ENCODE measurements around the gene AGPAT3.
A peak's percentile ranks its signal among the peaks of the same experiment; 100 is the strongest.

The AGPAT3 gene

GRCh38 chr21:43827015-43827611 is 37.9 kb upstream of the AGPAT3 start (continued):
- TF ChIP-seq ZNF133 (tag by site-specific recombination; IDR thresholded peaks at IDR 0.05) (no peak), GLI2 (tag by site-specific recombination; IDR thresholded peaks at IDR 0.05; ENCODE audit: borderline replicate concordance, low read depth) (no peak), ZNF521 (tag by site-specific recombination; IDR thresholded peaks at IDR 0.05) (no peak), BCL11A (tag by site-specific recombination; IDR thresholded peaks at IDR 0.05; ENCODE audit: low read depth) (no peak), SP7 (tag by site-specific recombination; IDR thresholded peaks at IDR 0.05) (peak; percentile 72), YY1 (tag by site-specific recombination; IDR thresholded peaks at IDR 0.05) (no peak), ZNF488 (tag by site-specific recombination; IDR thresholded peaks at IDR 0.05) (no peak), ZNF704 (tag by site-specific recombination; IDR thresholded peaks at IDR 0.05) (no peak), SETDB1 (IDR thresholded peaks at IDR 0.05; ENCODE audit: insufficient read length, low read length) (peak; percentile 50), ZNF10 (tag by site-specific recombination; IDR thresholded peaks at IDR 0.05) (peak; percentile 50; the same call in 1 of the 2 replicates), ZSCAN23 (tag by site-specific recombination; IDR thresholded peaks at IDR 0.05) (0 out of 2 replicates have a peak, but pooled peaks have one; percentile 27), ZNF274 (IDR thresholded peaks at IDR 0.05; ENCODE audit: low read length) (no peak), ZNF274 (tag by site-specific recombination; IDR thresholded peaks at IDR 0.05; ENCODE audit: borderline replicate concordance) (no peak), PRDM4 (tag by site-specific recombination; IDR thresholded peaks at IDR 0.05) (no peak), ZNF621 (tag by site-specific recombination; IDR thresholded peaks at IDR 0.05) (no peak), ZFHX2 (tag by site-specific recombination; conservative IDR thresholded peaks at IDR 0.05) (no peak), ZNF175 (tag by site-specific recombination; IDR thresholded peaks at IDR 0.05) (no peak), MZF1 (tag by site-specific recombination; IDR thresholded peaks at IDR 0.05; ENCODE audit: borderline replicate concordance) (no peak), ZNF664 (tag by site-specific recombination; IDR thresholded peaks at IDR 0.05) (no peak), SP2 (tag by site-specific recombination; IDR thresholded peaks at IDR 0.05) (peak; percentile 29; the same call in 1 of the 2 replicates), ZNF214 (tag by site-specific recombination; IDR thresholded peaks at IDR 0.05; ENCODE audit: borderline replicate concordance) (no peak), ZNF518A (tag by site-specific recombination; conservative IDR thresholded peaks at IDR 0.05; ENCODE audit: low read depth) (no peak), ZFP3 (tag by site-specific recombination; IDR thresholded peaks at IDR 0.05; ENCODE audit: low read depth) (peak; percentile 53; the same call in 1 of the 2 replicates), ZNF600 (tag by site-specific recombination; IDR thresholded peaks at IDR 0.05) (peak; percentile 52; the same call in 1 of the 2 replicates)
- TF ChIP-seq, protein P1, sequence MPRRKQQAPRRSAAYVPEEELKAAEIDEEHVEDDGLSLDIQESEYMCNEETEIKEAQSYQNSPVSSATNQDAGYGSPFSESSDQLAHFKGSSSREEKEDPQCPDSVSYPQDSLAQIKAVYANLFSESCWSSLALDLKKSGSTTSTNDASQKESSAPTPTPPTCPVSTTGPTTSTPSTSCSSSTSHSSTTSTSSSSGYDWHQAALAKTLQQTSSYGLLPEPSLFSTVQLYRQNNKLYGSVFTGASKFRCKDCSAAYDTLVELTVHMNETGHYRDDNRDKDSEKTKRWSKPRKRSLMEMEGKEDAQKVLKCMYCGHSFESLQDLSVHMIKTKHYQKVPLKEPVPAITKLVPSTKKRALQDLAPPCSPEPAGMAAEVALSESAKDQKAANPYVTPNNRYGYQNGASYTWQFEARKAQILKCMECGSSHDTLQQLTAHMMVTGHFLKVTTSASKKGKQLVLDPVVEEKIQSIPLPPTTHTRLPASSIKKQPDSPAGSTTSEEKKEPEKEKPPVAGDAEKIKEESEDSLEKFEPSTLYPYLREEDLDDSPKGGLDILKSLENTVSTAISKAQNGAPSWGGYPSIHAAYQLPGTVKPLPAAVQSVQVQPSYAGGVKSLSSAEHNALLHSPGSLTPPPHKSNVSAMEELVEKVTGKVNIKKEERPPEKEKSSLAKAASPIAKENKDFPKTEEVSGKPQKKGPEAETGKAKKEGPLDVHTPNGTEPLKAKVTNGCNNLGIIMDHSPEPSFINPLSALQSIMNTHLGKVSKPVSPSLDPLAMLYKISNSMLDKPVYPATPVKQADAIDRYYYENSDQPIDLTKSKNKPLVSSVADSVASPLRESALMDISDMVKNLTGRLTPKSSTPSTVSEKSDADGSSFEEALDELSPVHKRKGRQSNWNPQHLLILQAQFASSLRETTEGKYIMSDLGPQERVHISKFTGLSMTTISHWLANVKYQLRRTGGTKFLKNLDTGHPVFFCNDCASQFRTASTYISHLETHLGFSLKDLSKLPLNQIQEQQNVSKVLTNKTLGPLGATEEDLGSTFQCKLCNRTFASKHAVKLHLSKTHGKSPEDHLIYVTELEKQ (tag by site-specific recombination; IDR thresholded peaks at IDR 0.05; ENCODE audit: borderline replicate concordance) = 0 out of 2 replicates have a peak, but pooled peaks have one; percentile 15
- TF ChIP-seq, protein P2, sequence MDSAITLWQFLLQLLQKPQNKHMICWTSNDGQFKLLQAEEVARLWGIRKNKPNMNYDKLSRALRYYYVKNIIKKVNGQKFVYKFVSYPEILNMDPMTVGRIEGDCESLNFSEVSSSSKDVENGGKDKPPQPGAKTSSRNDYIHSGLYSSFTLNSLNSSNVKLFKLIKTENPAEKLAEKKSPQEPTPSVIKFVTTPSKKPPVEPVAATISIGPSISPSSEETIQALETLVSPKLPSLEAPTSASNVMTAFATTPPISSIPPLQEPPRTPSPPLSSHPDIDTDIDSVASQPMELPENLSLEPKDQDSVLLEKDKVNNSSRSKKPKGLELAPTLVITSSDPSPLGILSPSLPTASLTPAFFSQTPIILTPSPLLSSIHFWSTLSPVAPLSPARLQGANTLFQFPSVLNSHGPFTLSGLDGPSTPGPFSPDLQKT (IDR thresholded peaks at IDR 0.05; ENCODE audit: borderline replicate concordance, low read depth, low read length) = no peak
